ENCODE data around the gene MACROD1. TPM values are rescaled to one million over a fixed set of nuclear protein-coding genes. Genes with fewer than 3 reads are reported as not detected.

MACROD1 gene
- total and polyA plus RNA-seq, 8 donors: 13.5 to 25.1 (median 20.3) TPM

- DNase-seq (no peak), ATAC-seq (no peak)
- no peak overlapping the region for H3K27ac ChIP-seq
- peaks cover 3 to 17% of the 10 kb centered on the region in 2 donors for H3K4me1 ChIP-seq
- no peaks in the 10 kb centered on the region for H3K9me3 ChIP-seq
- H3K36me3 ChIP-seq: no peaks in the 10 kb centered on the region
- H3K27me3 ChIP-seq: peaks cover 0 to 13% of the 10 kb centered on the region in 2 donors
- H3K4me3 ChIP-seq: no peak overlapping the region
- intact Hi-C loops (cut with DNase I): no loop called here
- no peak for TF ChIP-seq CTCF (IDR thresholded peaks at IDR 0.05)
These were observed 4.9 kb downstream of the MACROD1 start for GRCh38 chr11:64161037-64161436.

DNA sequence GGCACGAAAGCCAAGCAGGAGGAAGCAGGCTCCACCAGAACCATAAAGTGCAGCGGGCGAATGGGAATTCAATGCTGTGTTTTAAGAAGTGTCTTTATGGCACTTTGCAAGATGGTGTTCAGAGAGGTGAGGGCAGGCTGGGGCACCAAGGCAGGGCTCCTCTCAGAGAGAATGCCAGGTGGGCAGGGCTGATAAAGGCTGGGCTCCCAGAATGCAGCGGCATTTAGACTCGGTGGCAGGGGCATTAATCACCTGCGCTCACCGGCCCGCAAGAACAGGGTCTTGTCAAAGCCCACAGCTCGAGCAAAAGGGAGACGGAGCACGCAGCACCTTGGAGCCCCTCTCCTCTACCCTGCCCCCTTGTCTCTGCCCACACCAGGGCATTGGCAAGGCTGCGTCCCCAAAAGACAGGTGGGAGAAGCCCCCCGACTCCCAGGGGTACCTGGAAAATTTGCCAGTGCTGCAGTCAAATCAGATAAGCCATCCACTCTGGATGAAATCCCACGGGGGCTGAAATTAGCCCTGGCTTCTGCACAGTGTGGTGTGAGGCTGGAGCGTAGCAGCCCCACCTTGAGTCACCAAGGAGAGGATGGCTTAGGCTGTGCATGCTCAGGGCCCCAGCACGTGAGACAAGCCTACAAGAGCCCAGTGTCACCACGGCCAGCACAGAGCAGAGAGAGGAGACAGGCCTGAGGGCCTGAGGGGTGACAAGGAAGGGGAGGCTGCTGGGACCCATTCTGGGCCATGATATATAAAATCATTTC, 8.1 kb downstream of the MACROD1 start:
- intact Hi-C loops (cut with DNase I): loop anchor here in 1 of 2 donors (10.0 kb wide), 1 partner anchor 323 kb away; the partner anchor contains the start of gene MARK2
- TF ChIP-seq CTCF (IDR thresholded peaks at IDR 0.05): no peak
- Histone ChIP-seq H3K36me3 (no peaks in the 10 kb centered on the region), H3K27me3 (no peaks in the 10 kb centered on the region), H3K9me3 (no peaks in the 10 kb centered on the region), H3K4me3 (no peak overlapping the region), H3K4me1 (no peaks in the 10 kb centered on the region), H3K27ac (no peak overlapping the region)
- ATAC-seq: no peak
- no peak for DNase-seq

DNA sequence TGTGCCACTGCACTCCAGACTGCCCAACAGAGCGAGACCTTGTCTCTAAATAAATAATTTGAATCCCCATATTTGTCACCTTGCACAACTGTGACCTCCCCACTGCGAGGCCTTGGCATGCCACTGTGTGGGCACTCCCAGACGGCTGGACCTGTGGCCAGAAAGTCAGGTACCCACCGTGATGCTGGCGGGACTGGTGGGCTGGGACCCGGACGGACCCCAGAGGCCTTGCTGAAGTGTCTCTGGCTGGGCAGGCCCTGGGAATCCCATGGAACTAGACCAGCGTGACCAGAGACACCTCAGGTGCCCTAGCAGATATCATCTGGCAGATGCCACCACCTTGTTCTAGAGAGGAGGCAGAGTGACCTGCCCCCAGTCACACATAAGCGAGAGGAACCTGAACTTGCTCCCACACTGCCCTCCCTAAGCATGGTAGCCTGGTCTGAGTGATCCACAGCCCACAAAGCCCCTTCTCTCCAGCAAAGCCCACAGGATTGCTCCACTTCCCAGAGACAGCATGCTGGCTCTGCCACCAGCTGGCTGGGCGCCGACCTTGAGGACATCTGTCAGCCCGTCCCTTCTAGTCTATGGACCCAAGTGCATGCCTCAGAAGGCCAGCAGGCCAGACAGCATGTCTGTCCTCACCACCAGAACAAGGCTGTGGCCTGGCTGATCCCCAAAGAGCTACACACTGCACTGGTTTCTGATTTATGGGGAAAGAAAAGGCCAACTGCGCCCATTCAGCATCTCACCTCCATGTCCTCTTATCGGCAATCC, 9.5 kb downstream of the MACROD1 start:
- intact Hi-C loops (cut with DNase I): loop anchor here in 1 of 2 donors (10.0 kb wide), 1 partner anchor 322 kb away; the partner anchor contains the start of gene MARK2
- ATAC-seq (no peak), DNase-seq (no peak)
- Histone ChIP-seq H3K36me3 (no peaks in the 10 kb centered on the region), H3K4me1 (no peaks in the 10 kb centered on the region), H3K4me3 (no peak overlapping the region), H3K9me3 (no peaks in the 10 kb centered on the region), H3K27ac (no peak overlapping the region), H3K27me3 (no peaks in the 10 kb centered on the region)
- no peak for TF ChIP-seq CTCF (IDR thresholded peaks at IDR 0.05)

GRCh38 chr11:64153812-64154211, 12.1 kb downstream of the MACROD1 start:
- TF ChIP-seq CTCF (IDR thresholded peaks at IDR 0.05): no peak
- DNase-seq: no peak

More at GRCh38 chr11:64153812-64154211, 12.1 kb downstream of the MACROD1 start:
- Histone ChIP-seq H3K4me3 (no peak overlapping the region), H3K4me1 (no peaks in the 10 kb centered on the region), H3K27ac (no peak overlapping the region), H3K9me3 (no peaks in the 10 kb centered on the region), H3K36me3 (peaks cover 0 to 4% of the 10 kb centered on the region in 2 donors), H3K27me3 (no peaks in the 10 kb centered on the region)
- intact Hi-C loops (cut with DNase I): loop anchor here in 1 of 2 donors (10.0 kb wide), 1 partner anchor 319 kb away; the partner anchor contains the start of gene MARK2
- ATAC-seq: no peak
